Measurements from ENCODE around the gene PSTPIP1.

DNA sequence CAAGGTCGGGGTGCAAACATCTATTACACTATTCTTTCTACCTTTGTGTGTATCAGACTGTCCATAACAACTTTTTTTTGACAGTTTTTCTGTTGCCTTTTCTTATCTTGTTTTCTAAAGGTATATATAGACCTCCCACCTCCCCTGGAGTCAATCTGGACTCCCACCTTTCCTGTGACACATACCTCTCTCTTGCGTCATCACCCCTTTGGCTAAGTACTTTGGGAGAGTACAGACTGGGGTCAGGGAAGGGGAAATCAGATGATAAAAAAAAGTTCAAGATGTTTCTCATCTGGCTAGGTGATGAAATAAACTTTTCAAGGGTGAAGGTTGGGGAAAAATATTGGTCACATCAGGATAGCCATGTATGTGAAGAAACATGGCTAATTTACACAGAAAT lies 58.8 kb downstream of the PSTPIP1 start:
- no peak for TF ChIP-seq CTCF (IDR thresholded peaks at IDR 0.05)
- TF ChIP-seq POLR2A (IDR thresholded peaks at IDR 0.05) = no peak
